GM18526 (cell line): Measurements from ENCODE around the gene OR13H1.

Experiments used
- POLR2A ChIP-seq: IDR thresholded peaks from 3 replicates; pipeline ENCODE4 v1.6.1; 2011; ENCODE audit not compliant: insufficient read length; ENCODE audit errors: extremely low read depth

OR13H1 gene

GRCh38 chrX:131543774-131544173 is at the start of gene OR13H1:
TSS of gene OR13H1 (plus strand) at chrX:131544074. CDS start at chrX:131544074, 0 bp downstream.
- no peak for TF ChIP-seq POLR2A

GRCh38 chrX:131513159-131513914 is 30.5 kb upstream of the OR13H1 start:
- no peak for TF ChIP-seq POLR2A

- no peak for TF ChIP-seq POLR2A
Measured at GRCh38 chrX:131521824-131522223, 22.1 kb upstream of the OR13H1 start.

- TF ChIP-seq POLR2A, result no peak
Measured at GRCh38 chrX:131544218-131544617, 344 bp downstream of the OR13H1 start.

- TF ChIP-seq POLR2A, result no peak
Measured at GRCh38 chrX:131549011-131549410, 5.1 kb downstream of the OR13H1 start.

GRCh38 chrX:131558562-131558961 is 14.7 kb downstream of the OR13H1 start:
- TF ChIP-seq POLR2A, result no peak

GRCh38 chrX:131564553-131565229 is 20.8 kb downstream of the OR13H1 start:
- no peak for TF ChIP-seq POLR2A

GRCh38 chrX:131565909-131566308 is 22.0 kb downstream of the OR13H1 start:
- TF ChIP-seq POLR2A, result no peak

GRCh38 chrX:131571348-131571747 is 27.5 kb downstream of the OR13H1 start:
- no peak for TF ChIP-seq POLR2A

GRCh38 chrX:131572372-131573014 is 28.6 kb downstream of the OR13H1 start:
- no peak for TF ChIP-seq POLR2A

- no peak for TF ChIP-seq POLR2A
Measured at GRCh38 chrX:131577413-131577812, 33.5 kb downstream of the OR13H1 start.

- no peak for TF ChIP-seq POLR2A
Measured at GRCh38 chrX:131577999-131578734, 34.3 kb downstream of the OR13H1 start.

- TF ChIP-seq POLR2A, result no peak
Measured at GRCh38 chrX:131588995-131589394, 45.1 kb downstream of the OR13H1 start.
